ENCODE data around the gene USP54. TPM values are rescaled to one million over a fixed set of nuclear protein-coding genes. Genes with fewer than 3 reads are reported as not detected.

USP54 gene
- total RNA-seq, 1 donor from 2014 or later, result 64.2 TPM

GRCh38 chr10:73614720-73615119 lies 23.6 kb upstream of the USP54 start:
- TF ChIP-seq, protein P1, sequence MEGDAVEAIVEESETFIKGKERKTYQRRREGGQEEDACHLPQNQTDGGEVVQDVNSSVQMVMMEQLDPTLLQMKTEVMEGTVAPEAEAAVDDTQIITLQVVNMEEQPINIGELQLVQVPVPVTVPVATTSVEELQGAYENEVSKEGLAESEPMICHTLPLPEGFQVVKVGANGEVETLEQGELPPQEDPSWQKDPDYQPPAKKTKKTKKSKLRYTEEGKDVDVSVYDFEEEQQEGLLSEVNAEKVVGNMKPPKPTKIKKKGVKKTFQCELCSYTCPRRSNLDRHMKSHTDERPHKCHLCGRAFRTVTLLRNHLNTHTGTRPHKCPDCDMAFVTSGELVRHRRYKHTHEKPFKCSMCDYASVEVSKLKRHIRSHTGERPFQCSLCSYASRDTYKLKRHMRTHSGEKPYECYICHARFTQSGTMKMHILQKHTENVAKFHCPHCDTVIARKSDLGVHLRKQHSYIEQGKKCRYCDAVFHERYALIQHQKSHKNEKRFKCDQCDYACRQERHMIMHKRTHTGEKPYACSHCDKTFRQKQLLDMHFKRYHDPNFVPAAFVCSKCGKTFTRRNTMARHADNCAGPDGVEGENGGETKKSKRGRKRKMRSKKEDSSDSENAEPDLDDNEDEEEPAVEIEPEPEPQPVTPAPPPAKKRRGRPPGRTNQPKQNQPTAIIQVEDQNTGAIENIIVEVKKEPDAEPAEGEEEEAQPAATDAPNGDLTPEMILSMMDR (IDR thresholded peaks at IDR 0.05; ENCODE audit: insufficient read depth, low read length, poor library complexity, severe bottlenecking), result no peak
- DNase-seq (ENCODE audit: low read depth), result no peak
- Histone ChIP-seq H3K27me3 (ENCODE audit: control insufficient read depth, insufficient read depth, low read length) (no peaks in the 10 kb centered on the region), H3K36me3 (ENCODE audit: control insufficient read depth, insufficient read depth, low read length) (no peaks in the 10 kb centered on the region), H3K4me3 (ENCODE audit: low read depth, low read length) (no peak overlapping the region)

GRCh38 chr10:73609116-73609515 lies 18.0 kb upstream of the USP54 start:
- no peaks in the 10 kb centered on the region for H3K36me3 ChIP-seq (ENCODE audit: control insufficient read depth, insufficient read depth, low read length)
- no peak overlapping the region for H3K4me3 ChIP-seq (ENCODE audit: low read depth, low read length)
- no peak for DNase-seq (ENCODE audit: low read depth)
- TF ChIP-seq, protein P1 (IDR thresholded peaks at IDR 0.05; ENCODE audit: insufficient read depth, low read length, poor library complexity, severe bottlenecking), result no peak
- H3K27me3 ChIP-seq (ENCODE audit: control insufficient read depth, insufficient read depth, low read length), result no peaks in the 10 kb centered on the region

DNA sequence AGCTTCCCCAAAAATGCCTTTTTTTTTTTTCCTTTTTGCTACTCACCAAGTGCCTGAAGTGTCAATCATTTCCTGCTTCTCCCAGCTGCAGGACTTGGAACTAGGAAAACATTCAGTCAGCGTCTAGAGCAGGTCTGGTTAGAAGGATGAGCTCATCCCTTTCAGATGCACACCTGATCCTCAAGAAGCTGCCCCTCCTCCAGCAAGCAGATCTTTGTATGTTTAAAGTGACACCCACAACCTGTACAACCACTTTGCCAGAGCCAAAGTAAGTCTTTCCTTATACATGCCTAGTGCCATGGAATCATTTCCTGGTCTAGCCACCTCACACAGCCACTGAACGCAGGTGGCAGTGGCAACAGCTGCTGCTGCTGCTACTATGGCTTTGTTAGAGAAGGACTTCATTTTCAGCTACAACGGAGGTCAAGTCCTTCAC lies 10.4 kb upstream of the USP54 start:
- peak; percentile 95 for DNase-seq (ENCODE audit: low read depth)
- no peaks in the 10 kb centered on the region for H3K27me3 ChIP-seq (ENCODE audit: control insufficient read depth, insufficient read depth, low read length)
- H3K36me3 ChIP-seq (ENCODE audit: control insufficient read depth, insufficient read depth, low read length), result no peaks in the 10 kb centered on the region
- no peak overlapping the region for H3K4me3 ChIP-seq (ENCODE audit: low read depth, low read length)
- TF ChIP-seq, protein P1 (IDR thresholded peaks at IDR 0.05; ENCODE audit: insufficient read depth, low read length, poor library complexity, severe bottlenecking), result no peak

DNA sequence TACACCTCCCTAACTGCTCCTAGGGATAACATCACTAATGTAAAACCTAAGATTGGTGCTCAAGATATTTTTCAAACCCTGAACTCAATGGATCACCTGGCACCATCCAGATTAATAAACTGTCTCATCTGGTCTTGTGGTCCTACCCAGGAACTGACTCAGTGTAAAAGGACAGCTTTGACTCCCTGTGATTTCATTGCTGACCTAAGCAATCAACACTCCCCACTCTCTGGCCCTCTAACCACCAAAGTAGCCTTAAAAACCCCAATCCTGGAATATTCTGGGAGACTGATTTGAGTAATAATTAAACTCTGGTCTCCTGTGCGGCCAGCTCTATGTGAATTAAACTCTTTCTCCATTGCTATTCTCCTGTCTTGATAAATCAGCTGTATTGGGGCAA lies 6.2 kb upstream of the USP54 start:
- no peaks in the 10 kb centered on the region for H3K27me3 ChIP-seq (ENCODE audit: control insufficient read depth, insufficient read depth, low read length)
- TF ChIP-seq, protein P1 (IDR thresholded peaks at IDR 0.05; ENCODE audit: insufficient read depth, low read length, poor library complexity, severe bottlenecking), result no peak
- H3K4me3 ChIP-seq (ENCODE audit: low read depth, low read length), result no peak overlapping the region
- H3K36me3 ChIP-seq (ENCODE audit: control insufficient read depth, insufficient read depth, low read length), result no peaks in the 10 kb centered on the region
- peak; percentile 80 for DNase-seq (ENCODE audit: low read depth)

GRCh38 chr10:73593812-73594211 lies 2.7 kb upstream of the USP54 start:
- TF ChIP-seq, protein P1 (IDR thresholded peaks at IDR 0.05; ENCODE audit: insufficient read depth, low read length, poor library complexity, severe bottlenecking), result no peak
- Histone ChIP-seq H3K4me3 (ENCODE audit: low read depth, low read length) (no peak overlapping the region), H3K36me3 (ENCODE audit: control insufficient read depth, insufficient read depth, low read length) (no peaks in the 10 kb centered on the region), H3K27me3 (ENCODE audit: control insufficient read depth, insufficient read depth, low read length) (no peaks in the 10 kb centered on the region)
- DNase-seq (ENCODE audit: low read depth), result no peak

- Histone ChIP-seq H3K4me3 (ENCODE audit: low read depth, low read length) (no peak overlapping the region), H3K27me3 (ENCODE audit: control insufficient read depth, insufficient read depth, low read length) (no peaks in the 10 kb centered on the region), H3K36me3 (ENCODE audit: control insufficient read depth, insufficient read depth, low read length) (no peaks in the 10 kb centered on the region)
- DNase-seq (ENCODE audit: low read depth), result no peak
- TF ChIP-seq, protein P1 (IDR thresholded peaks at IDR 0.05; ENCODE audit: insufficient read depth, low read length, poor library complexity, severe bottlenecking), result no peak
Measured at GRCh38 chr10:73593110-73593509, 2.0 kb upstream of the USP54 start.
